Measurements from ENCODE around the gene CYTL1. TPM values are rescaled to one million over a fixed set of nuclear protein-coding genes. Genes with fewer than 3 reads are reported as not detected.
A peak's percentile ranks its signal among the peaks of the same experiment; 100 is the strongest.

The CYTL1 gene
- total and polyA plus RNA-seq, 9 of the 15 experiments (the other 6 are each of a cell fraction or from before 2014, with no cell fraction given) = not detected

- TF ChIP-seq ZFP36 (IDR thresholded peaks at IDR 0.05; ENCODE audit: low read depth, low read length, partially characterized antibody) (peak; percentile 71), NFATC3 (IDR thresholded peaks at IDR 0.05) (no peak), NR3C1 (CRISPR knock-in tag; IDR thresholded peaks at IDR 0.05) (no peak), FOXK2 (conservative IDR thresholded peaks at IDR 0.05 in 1 of 2, IDR thresholded peaks at IDR 0.05 in 1 of 2; ENCODE audit: low read depth in 2 of 2) (no peak), RBM25 (IDR thresholded peaks at IDR 0.05; ENCODE audit: low read depth, low read length, severe bottlenecking) (peak; percentile 26)
Measured at GRCh38 chr4:5004496-5004895, 14.8 kb downstream of the CYTL1 start (continued).

GRCh38 chr4:5003918-5004317 is 15.3 kb downstream of the CYTL1 start:
- Histone ChIP-seq H3K4me1 (replicated peaks in 1 of 2; ENCODE audit: control insufficient read depth in 2 of 2, insufficient read depth in 2 of 2, low read length in 2 of 2) (peaks cover 23 to 26% of the 10 kb centered on the region in 2 experiments), H3K4me2 (ENCODE audit: insufficient read depth, low read length) (peak overlapping the region; percentile 66; the same call in 1 of the 2 replicates), H3K27ac (ENCODE audit: extremely low read depth, low read depth, low read length) (peak overlapping the region; percentile 68; the same call in 2 of the 3 replicates), H3K27me3 (ENCODE audit: control insufficient read depth in 2 of 2, insufficient read depth in 2 of 2, low read length in 2 of 2) (no peaks in the 10 kb centered on the region), H2AFZ (ENCODE audit: low read depth, low read length) (peak overlapping the region; percentile 57), H3K4me3 (no peak overlapping the region), H3K9me1 (ENCODE audit: control insufficient read depth, insufficient read depth, low read length) (no peaks in the 10 kb centered on the region), H3K9me3 (replicated peaks; ENCODE audit: control insufficient read depth, insufficient read depth, low read depth, low read length) (no peaks in the 10 kb centered on the region), H3K9ac (ENCODE audit: insufficient read depth in 1 of 2, low read depth in 2 of 2, low read length in 2 of 2) (peak overlapping the region in 1 of 2 experiments; percentile 46; a peak in 1 of 4 replicates), H4K20me1 (replicated peaks; ENCODE audit: control insufficient read depth, insufficient read depth, low read length) (no peaks in the 10 kb centered on the region), H3K79me2 (ENCODE audit: control insufficient read depth, insufficient read depth, low read length) (no peaks in the 10 kb centered on the region), H3K36me3 (ENCODE audit: control insufficient read depth, insufficient read depth, low read length) (no peaks in the 10 kb centered on the region)
- 63% methylated on average over 3 of the region's 3 CpGs for WGBS (ENCODE audit: insufficient coverage, low coverage, missing lambda C conversion rate)
- DNase-seq (ENCODE audit: extremely low read depth in 1 of 4, low spot score in 3 of 4) (peak in 1 of 4 experiments; percentile 9), ATAC-seq (peak; percentile 14; the same call in 1 of the 3 replicates), FAIRE-seq (no peak)
- in situ Hi-C loops (cut with MboI) = no loop called here
- no TSS peak for BruUV-seq (replicated peaks)
- POLR2A ChIA-PET = interaction anchor here (0.5 to 0.7 kb wide), 2 partner anchors 18 to 33 kb away, joined by 3 to 4 read pairs; no protein-coding TSS in a partner anchor
- intact Hi-C loops (cut with micrococcal nuclease) = loop anchor here (1.0 kb wide), 1 partner anchor 32 kb away; no protein-coding TSS in a partner anchor
- CTCF ChIA-PET (ENCODE audit: low intra/inter-chr PET ratio) = no interaction called here
- TF ChIP-seq PATZ1 (CRISPR knock-in tag; IDR thresholded peaks at IDR 0.05; ENCODE audit: borderline replicate concordance) (no peak), MGA (IDR thresholded peaks at IDR 0.05) (peak; percentile 59; the same call in 1 of the 2 replicates)
